Panc1 (cell line): ENCODE data around the gene MACROH2A1. TPM values are rescaled to one million over a fixed set of nuclear protein-coding genes. Genes with fewer than 3 reads are reported as not detected.

Experiments
- ATAC-seq: fragments of 200-7000 bp; cut with Tn5 transposase; 2 replicates; pipeline ENCODE4 v1.9.1; 2020; ENCODE audit warnings: mild to moderate bottlenecking, moderate library complexity
- BruUV-seq: library from RNA; stranded (reverse); fragments of 400-500 nt; replicated peaks from 2 replicates; lab custom pipeline; 2021; lab: Mats Ljungman, UMichigan
- CTCF ChIA-PET: fragments of 300-600 bp; sonication (Branson Sonifier 250); formaldehyde crosslinking; loops from one replicate; lab custom pipeline; 2022; ENCODE audit warnings: antibody characterized with exemption; lab: Charles Lee
- POLR2A ChIA-PET: fragments of 300-600 bp; sonication (Branson Sonifier 250); formaldehyde crosslinking; loops from one replicate; lab custom pipeline; 2022; ENCODE audit warnings: antibody characterized with exemption; lab: Charles Lee
- DNase-seq: peaks from one replicate; pipeline ENCODE4 v3.0.0-alpha.2; 2010; ENCODE audit warnings: low read depth, low spot score
- H3K27ac ChIP-seq: 2 replicates; pipeline ENCODE4 v1.5.1; 2011; ENCODE audit warnings: mild to moderate bottlenecking, low read length, inconsistent platforms
- H3K27me3 ChIP-seq: fragments of 200-500 bp; sonication (Bioruptor generic); 2 replicates; pipeline ENCODE4 v1.6.0; 2014; ENCODE audit warnings: low read length, inconsistent platforms; ENCODE audit not compliant: control insufficient read depth, insufficient read depth
- H3K36me3 ChIP-seq: fragments of 200-500 bp; sonication (Bioruptor generic); 2 replicates; pipeline ENCODE4 v1.5.1; 2014; ENCODE audit warnings: inconsistent platforms, mild to moderate bottlenecking, low read length, moderate library complexity; ENCODE audit not compliant: control insufficient read depth, insufficient read depth
- H3K4me1 ChIP-seq: 2 replicates; pipeline ENCODE4 v1.5.1; 2011; ENCODE audit warnings: inconsistent platforms, mild to moderate bottlenecking, low read length, moderate library complexity; ENCODE audit not compliant: control insufficient read depth, insufficient read depth
- H3K4me3 ChIP-seq, 2 experiments: 2 replicates each; pipeline ENCODE4 v1.5.1; 2011 to 2012; ENCODE audit warnings: low read depth in 2 of 2, low read length in 2 of 2, mild to moderate bottlenecking in 2 of 2, inconsistent platforms in 1 of 2, moderate library complexity in 1 of 2
- H3K9me3 ChIP-seq: fragments of 200-500 bp; sonication (Bioruptor generic); 2 replicates; pipeline ENCODE4 v1.5.1; 2014; ENCODE audit warnings: low read depth, mild to moderate bottlenecking, inconsistent platforms, low read length, moderate library complexity; ENCODE audit not compliant: control insufficient read depth, insufficient read depth
- POLR2AphosphoS5 ChIP-seq: IDR thresholded peaks from 2 replicates; pipeline ENCODE4 v1.6.1; 2012; ENCODE audit warnings: mild to moderate bottlenecking, low read depth, low read length, moderate library complexity
- SIN3A ChIP-seq: IDR thresholded peaks from 2 replicates; pipeline ENCODE4 v1.6.1; 2012; ENCODE audit warnings: low read depth, mild to moderate bottlenecking, low read length, moderate library complexity, borderline replicate concordance; ENCODE audit not compliant: insufficient read depth
- TCF7L2 ChIP-seq: IDR thresholded peaks from 2 replicates; pipeline ENCODE4 v1.6.1; 2011; ENCODE audit warnings: mild to moderate bottlenecking, low read depth, low read length, inconsistent platforms
- in situ Hi-C: cut with HindIII; loops from 2 replicates; pipeline ENCODE4 v1.10.0; 2016; ENCODE audit warnings: low sequenced_read_pairs, low pct_unique_long_range_greater_than_20kb
- intact Hi-C: fragments of 100-400 bp; cut with micrococcal nuclease; formaldehyde crosslinking; loops from one replicate; pipeline ENCODE4 v1.10.0; 2022; ENCODE audit not compliant: unreplicated experiment
- total RNA-seq: library from RNA; stranded (reverse); gene quantifications from one replicate; pipeline ENCODE4 v1.2.1, GENCODE V29; 2021; ENCODE audit not compliant: unreplicated experiment
- TF ChIP-seq, protein P1 (sequence below): fragments of 450-650 bp; IDR thresholded peaks from 2 replicates; pipeline ENCODE4 v1.5.1; 2017; ENCODE audit warnings: mild to moderate bottlenecking
- TF ChIP-seq, protein P2 (sequence below), 2 experiments: IDR thresholded peaks; 2 replicates each; pipeline ENCODE4 v1.6.1; 2011 to 2012; ENCODE audit warnings: low read depth in 2 of 2, control low read depth in 1 of 2, low read length in 1 of 2, mild to moderate bottlenecking in 1 of 2, moderate library complexity in 1 of 2; ENCODE audit not compliant: insufficient read depth in 1 of 2

Gene MACROH2A1
- total RNA-seq, 1 experiment from 2014 or later, result 162 TPM

DNA sequence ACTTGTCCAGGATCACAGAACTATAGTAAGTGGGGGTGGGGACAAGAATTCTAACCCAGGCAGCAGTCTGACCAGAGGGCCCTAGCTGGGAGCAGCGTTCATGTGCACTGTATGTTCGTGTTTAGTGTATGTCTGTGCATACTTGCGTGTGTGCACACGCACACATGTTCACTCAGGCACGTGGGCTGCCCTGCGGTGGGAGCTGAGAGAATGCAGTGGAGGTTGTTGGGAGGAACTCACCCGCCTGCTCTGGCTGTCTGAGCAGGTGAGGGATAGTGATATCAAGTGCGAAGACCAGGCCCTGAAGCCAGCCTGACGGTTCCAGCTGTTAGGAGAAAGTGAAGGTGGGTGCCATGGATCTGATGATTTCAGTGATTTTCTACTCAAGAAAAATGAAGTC lies 47.2 kb upstream of the MACROH2A1 start:
- no peak for TF ChIP-seq TCF7L2
- TF ChIP-seq SIN3A, result no peak
- TF ChIP-seq, protein P1, sequence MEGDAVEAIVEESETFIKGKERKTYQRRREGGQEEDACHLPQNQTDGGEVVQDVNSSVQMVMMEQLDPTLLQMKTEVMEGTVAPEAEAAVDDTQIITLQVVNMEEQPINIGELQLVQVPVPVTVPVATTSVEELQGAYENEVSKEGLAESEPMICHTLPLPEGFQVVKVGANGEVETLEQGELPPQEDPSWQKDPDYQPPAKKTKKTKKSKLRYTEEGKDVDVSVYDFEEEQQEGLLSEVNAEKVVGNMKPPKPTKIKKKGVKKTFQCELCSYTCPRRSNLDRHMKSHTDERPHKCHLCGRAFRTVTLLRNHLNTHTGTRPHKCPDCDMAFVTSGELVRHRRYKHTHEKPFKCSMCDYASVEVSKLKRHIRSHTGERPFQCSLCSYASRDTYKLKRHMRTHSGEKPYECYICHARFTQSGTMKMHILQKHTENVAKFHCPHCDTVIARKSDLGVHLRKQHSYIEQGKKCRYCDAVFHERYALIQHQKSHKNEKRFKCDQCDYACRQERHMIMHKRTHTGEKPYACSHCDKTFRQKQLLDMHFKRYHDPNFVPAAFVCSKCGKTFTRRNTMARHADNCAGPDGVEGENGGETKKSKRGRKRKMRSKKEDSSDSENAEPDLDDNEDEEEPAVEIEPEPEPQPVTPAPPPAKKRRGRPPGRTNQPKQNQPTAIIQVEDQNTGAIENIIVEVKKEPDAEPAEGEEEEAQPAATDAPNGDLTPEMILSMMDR, result no peak
- no peak for TF ChIP-seq POLR2AphosphoS5
- TF ChIP-seq, protein P2, sequence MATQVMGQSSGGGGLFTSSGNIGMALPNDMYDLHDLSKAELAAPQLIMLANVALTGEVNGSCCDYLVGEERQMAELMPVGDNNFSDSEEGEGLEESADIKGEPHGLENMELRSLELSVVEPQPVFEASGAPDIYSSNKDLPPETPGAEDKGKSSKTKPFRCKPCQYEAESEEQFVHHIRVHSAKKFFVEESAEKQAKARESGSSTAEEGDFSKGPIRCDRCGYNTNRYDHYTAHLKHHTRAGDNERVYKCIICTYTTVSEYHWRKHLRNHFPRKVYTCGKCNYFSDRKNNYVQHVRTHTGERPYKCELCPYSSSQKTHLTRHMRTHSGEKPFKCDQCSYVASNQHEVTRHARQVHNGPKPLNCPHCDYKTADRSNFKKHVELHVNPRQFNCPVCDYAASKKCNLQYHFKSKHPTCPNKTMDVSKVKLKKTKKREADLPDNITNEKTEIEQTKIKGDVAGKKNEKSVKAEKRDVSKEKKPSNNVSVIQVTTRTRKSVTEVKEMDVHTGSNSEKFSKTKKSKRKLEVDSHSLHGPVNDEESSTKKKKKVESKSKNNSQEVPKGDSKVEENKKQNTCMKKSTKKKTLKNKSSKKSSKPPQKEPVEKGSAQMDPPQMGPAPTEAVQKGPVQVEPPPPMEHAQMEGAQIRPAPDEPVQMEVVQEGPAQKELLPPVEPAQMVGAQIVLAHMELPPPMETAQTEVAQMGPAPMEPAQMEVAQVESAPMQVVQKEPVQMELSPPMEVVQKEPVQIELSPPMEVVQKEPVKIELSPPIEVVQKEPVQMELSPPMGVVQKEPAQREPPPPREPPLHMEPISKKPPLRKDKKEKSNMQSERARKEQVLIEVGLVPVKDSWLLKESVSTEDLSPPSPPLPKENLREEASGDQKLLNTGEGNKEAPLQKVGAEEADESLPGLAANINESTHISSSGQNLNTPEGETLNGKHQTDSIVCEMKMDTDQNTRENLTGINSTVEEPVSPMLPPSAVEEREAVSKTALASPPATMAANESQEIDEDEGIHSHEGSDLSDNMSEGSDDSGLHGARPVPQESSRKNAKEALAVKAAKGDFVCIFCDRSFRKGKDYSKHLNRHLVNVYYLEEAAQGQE (IDR thresholded peaks at IDR 0.05; ENCODE audit: insufficient read depth in 1 of 2, low read depth in 2 of 2, low read length in 1 of 2), result no peak
- Histone ChIP-seq H3K4me3 (no peak overlapping the region), H3K9me3 (no peaks in the 10 kb centered on the region), H3K27ac (no peak overlapping the region), H3K27me3 (peaks cover 2% of the 10 kb centered on the region; the same call in 1 of the 2 replicates), H3K36me3 (no peaks in the 10 kb centered on the region), H3K4me1 (no peaks in the 10 kb centered on the region)
- intact Hi-C loops (no loop called here), in situ Hi-C loops (no loop called here)
- POLR2A ChIA-PET, result interaction anchor here (0.5 to 0.6 kb wide), 2 partner anchors 11 to 123 kb away, joined by 3 read pairs; no protein-coding TSS in a partner anchor
- ATAC-seq, result no peak
- DNase-seq, result no peak
- BruUV-seq, result no TSS peak
- CTCF ChIA-PET, result interaction anchor here (1.3 kb wide), 1 partner anchor 11 kb away, joined by 7 read pairs; no protein-coding TSS in a partner anchor

DNA sequence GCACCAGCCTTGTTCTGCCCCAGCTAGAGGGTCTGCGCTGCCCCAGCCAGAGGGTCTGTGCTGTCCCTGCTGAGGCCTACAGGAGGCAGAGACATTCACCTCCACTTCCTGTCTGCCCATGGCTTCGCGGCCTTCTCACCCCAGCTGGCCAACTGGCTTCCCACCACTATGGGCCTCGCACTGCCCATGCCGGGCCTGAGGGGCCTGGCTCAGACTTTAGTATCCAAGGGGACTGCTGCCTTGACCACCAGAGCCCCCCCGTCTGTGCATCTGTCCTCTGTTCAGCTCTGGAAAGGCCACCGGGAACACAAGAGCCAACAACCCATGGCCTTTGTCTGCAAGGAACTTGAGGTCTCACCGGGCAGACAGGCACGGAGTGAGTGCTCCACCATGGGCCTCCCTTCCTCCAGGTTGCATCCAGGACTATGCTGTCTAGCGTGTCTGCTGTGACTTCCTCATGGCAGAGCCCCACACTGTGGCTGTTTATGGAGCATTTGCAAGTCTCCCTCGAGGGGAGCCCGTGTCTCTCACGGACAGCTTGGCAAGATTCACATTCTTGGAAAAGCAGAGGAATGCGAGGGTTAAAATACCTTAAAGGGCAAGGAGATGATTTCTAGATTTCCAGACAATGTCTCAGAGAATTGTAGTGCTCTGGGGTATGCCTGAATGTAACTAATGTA lies 46.4 kb upstream of the MACROH2A1 start:
- CTCF ChIA-PET, result interaction anchor here (1.3 kb wide), 1 partner anchor 12 kb away, joined by 7 read pairs; no protein-coding TSS in a partner anchor

More for the DNA sequence above, 46.4 kb upstream of the MACROH2A1 start:
- in situ Hi-C loops (no loop called here), intact Hi-C loops (no loop called here)
- no TSS peak for BruUV-seq
- H3K4me1 ChIP-seq, result no peaks in the 10 kb centered on the region
- no peak overlapping the region for H3K4me3 ChIP-seq
- ATAC-seq, result no peak
- POLR2A ChIA-PET, result interaction anchor here (0.6 kb wide), 1 partner anchor 122 kb away, joined by 3 read pairs; no protein-coding TSS in a partner anchor
- no peaks in the 10 kb centered on the region for H3K9me3 ChIP-seq
- H3K27me3 ChIP-seq, result peaks cover 2% of the 10 kb centered on the region; the same call in 1 of the 2 replicates
- no peak for DNase-seq
- H3K36me3 ChIP-seq, result no peaks in the 10 kb centered on the region
- H3K27ac ChIP-seq, result no peak overlapping the region
- TF ChIP-seq, protein P2 (IDR thresholded peaks at IDR 0.05; ENCODE audit: insufficient read depth in 1 of 2, low read depth in 2 of 2, low read length in 1 of 2), result no peak
- no peak for TF ChIP-seq TCF7L2
- TF ChIP-seq POLR2AphosphoS5, result no peak
- TF ChIP-seq, protein P1, result no peak
- TF ChIP-seq SIN3A, result no peak
